ENCODE data around the gene KRTAP10-5. TPM values are rescaled to one million over a fixed set of nuclear protein-coding genes. Genes with fewer than 3 reads are reported as not detected.
"Not testable (repeated sequence)": the region's sequence is repeated elsewhere in the genome, so short reads cannot be mapped to it uniquely, and the experiment has no call there.

KRTAP10-5 gene
- total and polyA plus RNA-seq, 8 donors: not detected

GRCh38 chr21:44603109-44603875 lies 22.9 kb upstream of the KRTAP10-5 start:
- DNase-seq (peak in 1 of 6 donors; percentile 26), FAIRE-seq (no peak), ATAC-seq (no peak)
- 40 to 41% methylated on average over 16 to 17 of the region's 17 CpGs for WGBS, 2 donors
- Histone ChIP-seq H3K27me3 (peaks cover 0 to 4% (median 0%) of the 10 kb centered on the region in 4 donors), H3K36me3 (no peaks in the 10 kb centered on the region), H3K27ac (no peak overlapping the region), H3K9me3 (no peaks in the 10 kb centered on the region), H3K4me3 (no peak overlapping the region), H3K4me1 (no peaks in the 10 kb centered on the region)
- TF ChIP-seq CTCF (IDR thresholded peaks at IDR 0.05): no peak
- intact Hi-C loops (cut with DNase I): no loop called here

GRCh38 chr21:44602463-44602850 lies 22.1 kb upstream of the KRTAP10-5 start:
- intact Hi-C loops (cut with DNase I): no loop called here
- Histone ChIP-seq H3K27ac (no peak overlapping the region), H3K27me3 (peaks cover 0 to 4% (median 0%) of the 10 kb centered on the region in 4 donors), H3K4me1 (no peaks in the 10 kb centered on the region), H3K4me3 (no peak overlapping the region), H3K36me3 (no peaks in the 10 kb centered on the region), H3K9me3 (no peaks in the 10 kb centered on the region)
- DNase-seq: no peak
- ATAC-seq: no peak
- no peak for TF ChIP-seq CTCF (IDR thresholded peaks at IDR 0.05)
- WGBS, 2 donors: 55 to 66% methylated on average over 20 of the region's 21 CpGs
- FAIRE-seq: no peak

GRCh38 chr21:44601596-44602462 lies 21.4 kb upstream of the KRTAP10-5 start:
- H3K36me3 ChIP-seq: no peaks in the 10 kb centered on the region
- no peak for ATAC-seq
- no peak overlapping the region for H3K4me3 ChIP-seq
- peak in 1 of 6 donors; percentile 45 for DNase-seq
- H3K27ac ChIP-seq: no peak overlapping the region
- no peak for TF ChIP-seq CTCF (IDR thresholded peaks at IDR 0.05)
- H3K4me1 ChIP-seq: no peaks in the 10 kb centered on the region
- FAIRE-seq: no peak
- intact Hi-C loops (cut with DNase I): no loop called here
- H3K9me3 ChIP-seq: no peaks in the 10 kb centered on the region
- WGBS, 2 donors: 53 to 69% methylated on average over 23 of the region's 23 CpGs
- peaks cover 0 to 4% (median 0%) of the 10 kb centered on the region in 4 donors for H3K27me3 ChIP-seq

GRCh38 chr21:44601091-44601490 lies 20.7 kb upstream of the KRTAP10-5 start:
- 45 to 71% methylated on average over 9 to 10 of the region's 10 CpGs for WGBS, 2 donors
- peak in 1 of 6 donors; percentile 39 for DNase-seq
- H3K4me3 ChIP-seq; FAIRE-seq; H3K4me1 ChIP-seq; H3K36me3 ChIP-seq; H3K9me3 ChIP-seq; ATAC-seq; H3K27me3 ChIP-seq; H3K27ac ChIP-seq; intact Hi-C loops (cut with DNase I): not testable (repeated sequence)

- 45 to 55% methylated on average over 19 to 23 of the region's 23 CpGs for WGBS, 2 donors
- H3K27me3 ChIP-seq; H3K9me3 ChIP-seq; intact Hi-C loops (cut with DNase I); DNase-seq; H3K4me1 ChIP-seq; H3K27ac ChIP-seq; ATAC-seq; H3K4me3 ChIP-seq; FAIRE-seq; H3K36me3 ChIP-seq: not testable (repeated sequence)
Measured at GRCh38 chr21:44600118-44600978, 19.9 kb upstream of the KRTAP10-5 start, which contains the start of gene KRTAP10-7. Gene KRTAP10-7, plus strand, starts transcription at chr21:44600597. Its CDS starts 25 bp downstream, at chr21:44600622.

All from pancreas (tissue), 10 donors.